Measurements from ENCODE around the gene KIF14.

Gene KIF14, protein sequence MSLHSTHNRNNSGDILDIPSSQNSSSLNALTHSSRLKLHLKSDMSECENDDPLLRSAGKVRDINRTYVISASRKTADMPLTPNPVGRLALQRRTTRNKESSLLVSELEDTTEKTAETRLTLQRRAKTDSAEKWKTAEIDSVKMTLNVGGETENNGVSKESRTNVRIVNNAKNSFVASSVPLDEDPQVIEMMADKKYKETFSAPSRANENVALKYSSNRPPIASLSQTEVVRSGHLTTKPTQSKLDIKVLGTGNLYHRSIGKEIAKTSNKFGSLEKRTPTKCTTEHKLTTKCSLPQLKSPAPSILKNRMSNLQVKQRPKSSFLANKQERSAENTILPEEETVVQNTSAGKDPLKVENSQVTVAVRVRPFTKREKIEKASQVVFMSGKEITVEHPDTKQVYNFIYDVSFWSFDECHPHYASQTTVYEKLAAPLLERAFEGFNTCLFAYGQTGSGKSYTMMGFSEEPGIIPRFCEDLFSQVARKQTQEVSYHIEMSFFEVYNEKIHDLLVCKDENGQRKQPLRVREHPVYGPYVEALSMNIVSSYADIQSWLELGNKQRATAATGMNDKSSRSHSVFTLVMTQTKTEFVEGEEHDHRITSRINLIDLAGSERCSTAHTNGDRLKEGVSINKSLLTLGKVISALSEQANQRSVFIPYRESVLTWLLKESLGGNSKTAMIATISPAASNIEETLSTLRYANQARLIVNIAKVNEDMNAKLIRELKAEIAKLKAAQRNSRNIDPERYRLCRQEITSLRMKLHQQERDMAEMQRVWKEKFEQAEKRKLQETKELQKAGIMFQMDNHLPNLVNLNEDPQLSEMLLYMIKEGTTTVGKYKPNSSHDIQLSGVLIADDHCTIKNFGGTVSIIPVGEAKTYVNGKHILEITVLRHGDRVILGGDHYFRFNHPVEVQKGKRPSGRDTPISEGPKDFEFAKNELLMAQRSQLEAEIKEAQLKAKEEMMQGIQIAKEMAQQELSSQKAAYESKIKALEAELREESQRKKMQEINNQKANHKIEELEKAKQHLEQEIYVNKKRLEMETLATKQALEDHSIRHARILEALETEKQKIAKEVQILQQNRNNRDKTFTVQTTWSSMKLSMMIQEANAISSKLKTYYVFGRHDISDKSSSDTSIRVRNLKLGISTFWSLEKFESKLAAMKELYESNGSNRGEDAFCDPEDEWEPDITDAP (N-terminal part only)

DNA sequence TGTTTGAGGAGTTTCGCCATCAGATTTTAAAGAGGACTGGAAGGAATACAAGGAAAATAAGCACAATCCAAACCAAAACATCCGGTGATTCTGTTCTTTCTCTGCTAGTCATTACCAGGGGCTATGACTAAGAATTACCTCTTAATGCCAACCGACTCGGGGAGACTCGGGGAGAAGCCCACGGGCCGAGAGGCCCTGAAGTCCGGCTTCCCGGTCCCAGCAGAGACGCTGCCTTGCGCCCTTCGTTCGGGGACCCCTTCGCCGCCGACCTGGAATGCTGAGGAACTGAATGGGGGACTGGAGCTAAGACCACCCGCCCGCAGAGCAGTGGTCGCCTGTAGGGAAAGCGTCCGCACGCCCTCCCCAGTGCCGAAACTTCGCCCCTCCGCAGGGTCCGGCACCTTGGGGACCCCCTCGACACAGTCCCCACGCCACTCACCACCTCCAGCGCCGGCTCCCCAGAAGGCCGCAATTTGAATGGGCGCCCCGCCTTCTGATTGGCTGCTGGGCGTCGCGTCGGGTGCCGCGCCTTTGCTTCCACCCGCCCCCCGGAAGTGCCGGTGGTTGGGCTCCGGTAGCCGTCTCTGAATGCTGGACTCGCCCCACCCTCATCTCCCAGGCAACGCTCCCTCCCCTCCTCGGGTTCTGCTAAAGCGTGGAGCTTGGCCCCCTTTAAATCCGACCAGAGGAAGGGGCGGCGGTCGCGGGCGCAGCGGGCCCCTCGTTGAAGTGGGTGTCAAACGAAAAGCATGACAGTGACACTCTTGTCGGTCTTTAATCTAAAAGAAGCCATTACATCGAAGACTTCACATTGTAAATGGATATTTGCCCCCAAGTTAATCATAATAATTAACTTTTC is at the start of gene KIF14:
KIF14 (minus strand) TSS at position 479 of the 859 bp plus-strand sequence. CDS start 2,028 bp downstream, outside the sequence.
- peak; percentile 93 to 95 for DNase-seq

DNA sequence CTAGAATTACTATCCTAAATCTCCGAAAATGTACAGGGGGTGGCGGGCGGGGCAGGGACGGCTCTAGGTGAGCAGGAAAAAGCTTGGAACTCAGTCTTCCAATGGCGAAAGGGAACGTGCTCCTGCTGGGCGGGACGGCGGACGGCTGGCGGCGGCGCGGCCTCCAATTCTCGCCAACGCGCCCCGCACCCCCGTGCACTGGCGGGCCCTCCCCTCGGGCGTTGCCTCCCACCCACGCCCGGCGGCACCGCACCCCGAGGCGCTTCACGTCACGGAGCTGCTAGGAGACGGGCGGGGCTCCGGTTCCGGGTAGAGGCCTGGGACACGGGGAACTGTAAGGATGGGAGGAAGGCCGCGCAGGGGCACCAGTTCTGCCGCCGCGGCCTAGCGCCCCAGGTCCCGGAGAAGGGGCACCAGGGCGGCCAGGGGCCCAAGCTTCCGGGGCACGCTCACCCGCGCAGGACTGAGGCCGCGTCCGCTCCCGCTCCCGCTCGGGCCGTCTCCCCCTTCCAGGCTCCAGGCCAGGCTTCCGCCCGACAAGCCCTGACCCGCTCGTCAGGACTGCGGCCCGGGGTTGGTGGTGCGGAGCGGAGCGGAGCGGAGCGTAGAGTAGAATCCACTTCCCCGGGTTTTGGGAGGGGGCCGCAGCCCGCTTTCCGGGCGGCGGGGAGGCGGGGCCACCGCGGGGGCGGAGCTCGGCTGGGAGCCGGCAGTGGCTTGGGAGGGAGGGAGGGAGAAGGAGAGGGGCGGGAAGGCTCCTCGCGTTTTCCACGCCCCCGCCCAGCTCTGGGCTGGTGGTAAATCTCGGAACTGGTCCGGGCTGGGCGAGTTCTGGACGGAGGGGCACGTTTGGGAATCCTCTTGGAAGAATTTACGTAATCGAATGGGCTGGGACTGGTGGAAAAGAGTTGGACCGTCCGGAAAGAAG is 49.0 kb upstream of the KIF14 start, which contains the start of gene DDX59:
DDX59 (minus strand) TSS at position 594 of the 928 bp plus-strand sequence. CDS start 3,167 bp downstream, outside the sequence.
- DNase-seq, result peak; percentile 94 to 95

DNA sequence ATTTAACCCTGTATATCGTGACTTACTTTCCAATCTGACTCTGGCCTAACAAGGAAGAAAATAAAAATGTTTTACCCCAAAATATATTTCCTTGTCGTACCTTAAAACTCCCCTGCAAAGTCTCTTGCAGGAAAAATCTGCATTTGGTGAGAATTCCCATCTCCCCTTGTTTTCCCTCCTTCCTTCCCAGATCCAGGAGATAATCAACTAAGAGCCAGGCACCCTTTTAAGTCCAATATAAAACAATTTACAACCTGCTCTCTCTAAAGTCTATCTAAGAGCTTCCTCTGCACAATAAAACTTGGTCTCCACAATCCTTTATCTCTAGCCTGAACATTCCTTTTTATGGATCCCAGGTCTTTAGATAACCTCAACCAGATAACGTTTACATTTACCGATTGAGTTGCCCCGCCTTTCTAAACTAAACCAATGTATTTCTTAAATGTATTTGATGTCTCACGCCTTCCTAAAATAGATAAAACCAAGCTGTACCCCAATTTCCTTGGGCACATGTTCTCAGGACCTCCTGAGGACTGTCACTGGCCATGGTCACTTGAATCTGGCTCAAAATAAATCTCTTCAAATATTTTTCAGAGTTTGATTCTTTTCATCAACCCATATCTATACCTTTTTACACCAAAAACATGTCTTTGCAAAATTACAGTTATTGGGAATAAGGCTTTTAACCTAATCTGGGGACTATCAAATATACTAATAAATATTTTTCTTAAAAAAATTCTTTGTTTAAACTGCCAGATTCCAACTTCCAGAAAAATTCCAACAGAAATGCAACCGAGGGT is 48.2 kb upstream of the KIF14 start:
- no peak for DNase-seq

DNA sequence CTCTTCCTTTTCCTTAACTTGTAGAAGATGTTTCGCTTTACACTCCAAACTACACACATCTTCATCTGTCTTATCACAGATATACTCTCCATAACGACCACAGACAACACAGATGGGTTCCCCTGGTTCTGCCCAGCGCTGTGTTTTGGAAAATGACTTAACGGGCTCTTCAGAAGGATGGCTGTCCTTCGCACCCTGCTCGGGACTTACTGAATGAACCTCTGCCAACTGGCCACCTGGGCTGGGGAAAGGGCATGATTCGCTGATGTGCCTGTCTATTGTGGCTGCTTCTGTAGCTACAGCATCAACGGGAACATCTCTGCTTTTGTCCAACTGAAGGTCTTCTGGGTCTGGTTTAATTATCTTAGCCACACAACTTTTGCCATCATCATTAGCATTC is 45.8 kb upstream of the KIF14 start:
- no peak for DNase-seq

DNA sequence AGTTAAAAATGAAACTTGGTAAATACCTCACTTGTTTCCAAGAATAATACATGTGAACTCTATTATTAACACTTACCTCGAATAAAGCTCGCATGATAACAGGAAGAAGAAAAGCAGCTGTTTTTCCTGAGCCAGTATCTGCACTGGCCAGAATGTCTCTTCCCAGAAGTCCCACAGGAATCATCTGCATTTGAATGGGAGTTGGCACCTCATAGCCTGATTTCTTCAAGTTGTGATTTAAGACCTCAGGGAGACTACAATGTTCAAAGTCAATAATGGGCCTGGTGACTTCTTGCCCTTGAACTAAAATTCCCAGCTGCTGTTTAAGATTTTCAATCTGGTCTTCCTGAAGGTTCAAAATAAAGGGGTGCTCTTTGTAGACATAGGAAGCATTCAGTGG is 45.3 kb upstream of the KIF14 start:
- no peak for DNase-seq

DNA sequence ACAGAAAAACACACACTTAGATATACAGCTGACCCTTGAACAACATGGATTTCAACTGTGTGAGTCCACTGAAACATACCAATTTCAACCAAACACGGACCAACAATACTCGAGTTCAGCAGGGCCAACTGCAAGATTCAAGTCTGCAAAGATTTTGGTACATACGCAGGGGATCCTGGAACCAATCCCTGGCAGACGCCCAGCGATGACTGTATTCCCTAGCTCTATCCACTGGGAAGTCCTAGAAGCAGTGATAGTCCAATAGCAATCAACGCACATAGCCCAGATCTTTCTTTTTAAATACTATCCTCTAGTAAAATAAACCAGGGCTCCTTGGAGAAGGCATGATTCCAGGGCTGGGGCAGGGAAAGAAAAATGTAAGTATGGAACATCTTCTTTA is 40.2 kb upstream of the KIF14 start:
- no peak for DNase-seq

DNA sequence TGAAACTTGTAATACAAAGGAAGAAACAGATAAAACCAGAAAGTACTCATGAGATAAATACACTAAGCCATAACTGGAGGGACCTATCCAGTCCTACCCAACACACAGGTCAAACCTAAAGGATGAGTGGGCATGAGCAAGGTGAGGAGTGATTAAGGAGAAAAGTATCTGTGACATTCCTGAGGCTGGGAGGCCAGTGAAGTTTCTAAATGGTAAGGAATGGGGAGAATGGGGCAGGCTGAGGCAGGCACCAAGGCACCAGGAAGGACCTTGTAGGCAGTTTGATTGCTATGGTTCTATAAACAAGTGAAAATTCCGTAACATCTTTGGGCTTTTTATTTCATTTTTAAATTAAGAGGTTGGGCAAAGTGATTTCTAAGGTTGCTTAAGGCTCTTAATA is 38.7 kb upstream of the KIF14 start:
- no peak for DNase-seq

DNA sequence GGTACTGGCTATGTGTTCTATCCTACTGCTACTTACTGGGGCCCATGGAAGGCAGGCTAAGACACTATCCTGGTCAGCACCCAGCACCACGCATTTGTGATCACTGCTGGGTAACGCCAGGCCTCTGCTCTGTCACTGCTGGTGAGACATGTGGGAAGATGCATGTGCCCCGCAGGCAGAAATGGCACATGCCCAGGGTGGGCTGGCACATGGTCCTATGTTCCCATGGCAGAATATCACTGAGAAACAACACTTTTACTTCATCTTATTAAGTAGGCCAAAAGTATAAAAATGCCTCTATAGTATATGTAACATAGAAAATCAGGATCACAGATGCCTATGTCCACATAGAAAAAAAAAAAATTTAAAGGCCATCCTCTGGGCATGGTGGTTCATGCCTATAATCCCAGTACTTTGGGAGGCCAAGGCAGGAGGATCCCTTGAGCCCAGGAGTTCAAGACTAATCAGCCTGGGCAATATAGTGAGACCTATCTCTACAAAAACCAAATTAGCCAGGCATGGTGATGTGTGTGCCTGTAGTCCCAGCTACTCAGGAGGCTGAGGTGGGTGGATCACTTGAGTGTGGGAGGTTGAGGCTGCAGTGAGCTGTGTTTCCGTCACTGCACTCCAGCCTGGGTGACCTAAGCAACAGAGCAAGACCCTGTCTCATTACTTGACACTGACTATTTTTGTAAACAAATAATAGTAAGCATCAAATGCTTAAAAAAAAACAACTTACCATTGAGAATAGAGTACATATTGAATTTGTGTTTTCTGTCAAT is 37.7 kb upstream of the KIF14 start:
- DNase-seq, result no peak

DNA sequence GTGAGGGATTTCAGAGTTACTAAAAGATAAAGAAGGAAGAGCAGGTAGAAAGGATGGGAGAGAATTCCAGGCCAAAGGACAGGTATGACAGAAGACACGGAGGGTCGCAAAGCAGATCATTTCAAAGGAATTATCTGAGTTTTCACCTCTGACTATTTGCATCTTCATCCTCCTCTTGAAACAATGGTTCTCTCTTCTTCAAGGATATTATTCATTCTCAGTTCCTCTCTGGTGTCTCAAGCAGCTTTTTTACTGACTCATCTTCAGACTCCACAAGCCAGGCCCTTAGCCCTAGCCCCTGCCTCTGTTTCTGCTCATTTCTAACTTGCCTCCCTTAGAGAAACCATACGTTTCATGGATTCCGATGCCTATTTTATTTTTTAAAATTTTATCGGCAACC is 34.1 kb upstream of the KIF14 start:
- DNase-seq, result no peak

DNA sequence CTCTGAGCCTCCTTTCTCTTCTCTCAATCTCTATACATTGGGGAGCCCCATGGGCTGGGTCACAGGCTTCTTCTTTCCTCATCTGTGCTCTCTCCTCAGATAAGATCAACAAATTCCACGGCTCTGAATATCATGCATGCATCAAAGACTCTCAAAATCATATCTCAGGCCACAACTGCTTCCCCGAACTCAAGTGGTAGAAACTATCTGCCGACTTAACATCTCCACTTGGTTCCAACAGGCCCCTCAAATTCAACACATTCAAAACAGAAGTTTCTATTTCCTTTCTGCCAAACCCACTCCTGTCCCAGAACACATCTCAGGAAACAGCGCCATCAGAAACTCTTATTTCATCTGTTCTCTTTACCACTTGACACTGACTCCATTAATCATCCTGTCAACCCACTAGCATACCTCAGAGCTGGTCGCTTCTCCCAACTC is 32.5 kb upstream of the KIF14 start:
- peak in 1 of 2 experiments; percentile 14 for DNase-seq

DNA sequence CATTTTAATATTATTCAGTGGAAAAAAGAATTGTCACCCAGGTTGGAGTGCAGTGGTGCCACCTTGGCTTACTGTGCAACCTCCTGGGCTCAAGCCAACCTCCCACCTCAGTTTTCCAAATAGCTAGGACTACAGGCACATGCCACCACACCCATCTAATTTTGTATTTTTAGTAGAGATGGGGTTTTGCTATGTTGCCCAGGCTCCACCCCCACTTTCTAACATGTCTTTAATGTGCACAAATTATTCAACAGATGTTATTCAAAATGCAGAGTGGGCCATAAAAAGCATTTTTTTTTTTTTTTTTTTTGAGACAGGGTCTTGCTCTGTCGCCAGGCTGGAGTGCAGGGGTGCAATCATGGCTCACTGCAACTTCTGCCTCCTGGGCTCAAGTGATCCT is 31.8 kb upstream of the KIF14 start:
- no peak for DNase-seq

DNA sequence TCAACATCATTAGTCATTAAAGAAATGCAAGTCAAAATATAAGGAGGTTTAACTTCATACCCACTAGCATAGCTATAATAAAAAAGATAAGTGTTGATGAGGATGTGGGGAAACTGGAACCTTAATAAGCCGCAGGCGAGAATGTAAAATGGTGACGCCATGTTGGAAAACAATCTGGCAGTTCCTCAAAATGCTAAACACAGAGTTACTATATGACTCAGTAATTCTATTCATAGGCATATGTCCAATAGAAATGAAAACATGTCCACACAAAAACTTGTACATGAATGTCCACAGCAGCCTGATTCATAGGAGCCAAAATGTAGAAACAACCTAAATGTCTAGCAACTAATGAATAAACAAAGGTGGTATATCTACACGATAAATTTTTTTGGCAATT is 26.0 kb upstream of the KIF14 start:
- no peak for DNase-seq

DNA sequence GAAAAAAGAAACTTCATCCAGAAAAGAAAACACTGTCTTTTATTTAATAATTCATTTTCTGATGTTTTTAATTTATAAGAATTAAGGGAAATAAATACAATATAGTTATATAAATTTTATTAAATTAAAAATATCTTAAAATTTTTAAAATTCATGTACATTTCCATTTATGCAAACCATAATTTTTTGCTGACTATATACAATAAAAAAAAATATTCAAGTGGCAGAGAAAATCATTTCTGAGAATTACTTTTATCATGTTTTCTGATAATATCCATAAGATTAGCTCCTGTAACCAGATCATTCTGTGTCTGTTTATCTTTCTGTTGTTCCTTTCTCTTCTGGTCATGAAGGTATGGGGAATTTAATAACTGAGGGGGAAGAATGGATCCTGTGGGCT is 23.5 kb upstream of the KIF14 start:
- DNase-seq, result no peak

DNA sequence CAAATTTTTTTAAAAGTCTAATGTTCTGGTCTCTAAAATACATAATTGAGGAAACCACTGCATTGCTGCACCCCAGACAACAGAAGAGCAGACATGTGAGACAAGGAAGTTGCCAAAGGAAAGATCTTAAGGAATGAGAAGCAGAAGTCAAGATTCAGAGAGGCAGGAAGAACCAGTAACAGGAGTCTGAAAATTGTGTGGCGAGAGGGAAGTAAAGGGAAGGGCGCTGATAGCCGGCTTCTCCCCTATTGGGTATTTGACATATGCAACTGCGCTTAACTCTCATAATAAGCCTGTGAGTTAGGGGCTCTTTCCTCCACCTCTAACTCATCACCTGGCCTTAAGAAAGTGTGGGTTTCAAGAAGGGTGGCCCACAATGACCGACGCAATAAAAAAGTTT is 21.9 kb upstream of the KIF14 start:
- no peak for DNase-seq

DNA sequence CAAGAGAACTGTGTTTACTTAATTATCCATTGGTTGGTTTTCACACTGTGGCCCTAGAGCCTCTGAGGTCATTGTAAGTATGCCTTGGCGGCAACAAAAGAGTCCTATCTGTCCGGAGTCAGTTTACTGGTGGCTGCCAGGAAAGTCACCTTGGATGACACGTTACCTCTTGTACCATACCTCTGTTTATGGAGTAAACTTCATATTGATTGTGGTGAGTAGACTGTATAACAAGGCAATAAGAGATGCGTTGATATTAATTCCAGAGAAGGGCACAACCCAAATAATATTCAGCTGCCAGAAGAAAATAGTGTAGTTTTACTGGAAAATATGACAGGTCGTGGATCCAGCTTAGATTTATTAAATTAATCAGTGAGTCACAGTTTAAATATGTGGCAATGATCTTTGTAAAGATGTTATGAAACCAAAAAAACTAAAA is 20.4 kb upstream of the KIF14 start:
- DNase-seq, result no peak

DNA sequence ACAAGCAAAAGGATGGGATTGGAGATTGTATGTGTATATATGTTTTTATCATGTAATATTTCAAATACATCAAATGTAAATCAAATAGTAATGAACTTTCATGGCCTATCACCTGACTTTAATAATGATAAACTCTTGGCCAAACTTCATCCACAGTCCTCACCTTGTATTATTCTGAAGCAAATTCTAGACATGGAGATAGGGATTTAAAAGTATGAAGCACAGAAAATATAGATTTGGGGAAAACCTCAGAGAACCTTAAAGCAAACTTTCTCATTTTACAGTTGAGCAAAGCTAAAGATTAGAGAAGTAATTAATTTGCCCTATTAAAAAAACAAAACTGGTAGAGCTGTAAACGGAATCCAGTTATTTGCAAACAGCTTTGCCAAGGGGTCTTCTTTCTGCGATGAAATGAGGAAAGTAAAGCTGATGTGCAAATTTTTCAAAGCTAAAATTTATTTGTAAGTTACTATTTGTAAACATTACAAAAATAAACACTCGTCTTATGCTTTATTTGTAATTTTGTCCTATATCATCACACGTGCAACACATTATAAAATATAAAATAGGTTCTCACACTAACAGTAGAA is 19.9 kb upstream of the KIF14 start:
- DNase-seq, result no peak

DNA sequence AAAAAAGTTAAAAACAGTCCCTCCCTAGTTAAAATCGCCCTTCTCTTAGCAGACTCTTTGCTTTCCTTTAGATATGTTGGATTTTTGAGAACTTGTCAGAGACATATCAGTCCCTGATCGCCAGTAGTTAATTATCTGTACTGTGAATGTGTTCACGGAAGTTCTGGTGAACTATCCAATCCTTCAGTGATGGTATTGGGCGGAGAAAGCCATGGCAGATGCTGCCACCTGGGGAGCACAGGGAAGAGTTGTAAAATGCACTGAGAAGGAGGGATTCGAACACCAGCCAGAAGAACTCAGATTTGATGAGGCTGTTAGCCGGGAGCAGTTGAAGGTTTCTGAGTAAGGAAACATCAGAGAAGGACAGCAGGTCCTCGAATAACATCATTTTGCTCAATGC is 17.5 kb upstream of the KIF14 start:
- DNase-seq, result no peak

DNA sequence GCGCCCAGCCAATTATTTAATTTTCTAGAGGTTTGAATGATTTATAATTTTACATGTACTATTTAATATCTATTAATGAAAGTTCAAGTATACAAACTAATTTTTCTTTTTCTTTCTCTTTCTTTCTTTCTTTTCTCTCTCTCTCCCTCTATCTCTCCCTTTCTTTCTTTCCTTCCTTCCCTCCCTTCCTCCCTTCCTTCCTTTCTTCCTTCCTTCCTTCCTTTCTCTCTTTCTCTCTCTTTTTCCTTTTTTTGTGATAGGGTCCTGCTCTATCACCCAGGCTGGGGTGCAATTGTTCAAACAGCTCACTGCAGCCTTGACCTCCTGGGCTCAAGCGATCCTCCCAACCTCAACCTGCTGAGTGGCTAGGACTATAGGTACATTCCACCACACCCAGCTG is 16.1 kb upstream of the KIF14 start:
- DNase-seq, result no peak

Data from activated CD4-positive, alpha-beta T cell treated with anti-CD3 and anti-CD28 coated beads, Interleukin-2, amount 50 U/mL, for 48 hours (primary cell).